Fibroblast of lung (primary cell): ENCODE results near the gene LDLRAD1. TPM values are rescaled to one million over a fixed set of nuclear protein-coding genes. Genes with fewer than 3 reads are reported as not detected.
"Not testable (repeated sequence)": the region's sequence is repeated elsewhere in the genome, so short reads cannot be mapped to it uniquely, and the experiment has no call there.

Experiments used
- DNase-seq, 2 donors: peaks; one replicate each; pipeline versions ENCODE4 v3.0.0 to v3.0.0-alpha.2; 2010; ENCODE audit warnings: low read depth in 2 of 2
- H2AFZ ChIP-seq: 2 replicates; pipeline ENCODE4 v1.5.1; 2012; ENCODE audit warnings: low read length, control low read depth, inconsistent platforms
- H3K27ac ChIP-seq: 2 replicates; pipeline ENCODE4 v1.5.1; 2011; ENCODE audit warnings: low read length, control low read depth; ENCODE audit not compliant: insufficient read depth
- H3K27me3 ChIP-seq: 2 replicates; pipeline ENCODE4 v1.5.1; 2011; ENCODE audit warnings: mild to moderate bottlenecking, low read length; ENCODE audit not compliant: control insufficient read depth, insufficient read depth
- H3K36me3 ChIP-seq: 2 replicates; pipeline ENCODE4 v1.5.1; 2011; ENCODE audit warnings: low read length; ENCODE audit not compliant: control insufficient read depth, insufficient read depth
- H3K4me1 ChIP-seq: 2 replicates; pipeline ENCODE4 v1.5.1; 2011; ENCODE audit warnings: low read length; ENCODE audit not compliant: control insufficient read depth, insufficient read depth; ENCODE audit errors: extremely low read depth
- H3K4me2 ChIP-seq: 2 replicates; pipeline ENCODE4 v1.5.1; 2011; ENCODE audit warnings: low read length, control low read depth; ENCODE audit not compliant: insufficient read depth; ENCODE audit errors: extremely low read depth
- H3K4me3 ChIP-seq, 4 experiments: fragments of 200-600 bp in 1 of 4; sonication (generic) in 1 of 4; replicated peaks in 1 of 4; 2 replicates each; pipeline ENCODE4 v1.5.1; 2011 to 2016; ENCODE audit warnings: low read length in 4 of 4, low read depth in 3 of 4, mild to moderate bottlenecking in 3 of 4, control low read depth in 2 of 4, inconsistent platforms in 1 of 4, mixed read lengths in 1 of 4; ENCODE audit not compliant: insufficient read depth in 1 of 4; ENCODE audit errors: control extremely low read depth in 1 of 4
- H3K79me2 ChIP-seq: 2 replicates; pipeline ENCODE4 v1.5.1; 2012; ENCODE audit warnings: mild to moderate bottlenecking, low read length, inconsistent platforms; ENCODE audit not compliant: control insufficient read depth, insufficient read depth
- H3K9ac ChIP-seq: 2 replicates; pipeline ENCODE4 v1.5.1; 2011; ENCODE audit warnings: mild to moderate bottlenecking, low read length, control low read depth; ENCODE audit not compliant: insufficient read depth
- H3K9me3 ChIP-seq: 2 replicates; pipeline ENCODE4 v1.5.1; 2012; ENCODE audit warnings: low read depth, low read length; ENCODE audit not compliant: control insufficient read depth, insufficient read depth
- H4K20me1 ChIP-seq: 2 replicates; pipeline ENCODE4 v1.5.1; 2011; ENCODE audit warnings: low read length; ENCODE audit not compliant: control insufficient read depth, insufficient read depth; ENCODE audit errors: extremely low read depth
- CTCF ChIP-seq, 2 donors: IDR thresholded peaks in 1 of 2; conservative IDR thresholded peaks in 1 of 2; 1 replicate in 1 of 2; 2 replicates in 1 of 2; pipeline ENCODE4 v1.5.1; 2011 to 2012; ENCODE audit warnings: low read length in 2 of 2, control low read depth in 1 of 2, inconsistent platforms in 1 of 2, low read depth in 1 of 2, mild to moderate bottlenecking in 1 of 2
- EZH2 ChIP-seq: IDR thresholded peaks from 2 replicates; pipeline ENCODE4 v1.5.1; 2012; ENCODE audit warnings: low read length, control low read depth, mild to moderate bottlenecking; ENCODE audit errors: missing control alignments
- polyA plus RNA-seq, 2 donors: library from polyadenylated mRNA; depleted of rRNA in 1 of 2; stranded (reverse) in 1 of 2; unstranded in 1 of 2; fragments of >200 nt; gene quantifications; 2 replicates each; pipeline ENCODE4 v1.2.1, GENCODE V29; 2011 to 2012; ENCODE audit warnings: missing spikeins in 1 of 2
- total RNA-seq: library from RNA; depleted of rRNA; stranded (reverse); fragments of >200 nt; gene quantifications from 2 replicates; pipeline ENCODE4 v1.2.1, GENCODE V29; 2014

The LDLRAD1 gene
- total and polyA plus RNA-seq, 2 donors (not counting 1 experiment from before 2014, with no cell fraction given) = not detected

GRCh38 chr1:53971718-53972117, 46.3 kb downstream of the LDLRAD1 start:
- peak in 1 of 2 donors; percentile 62 for DNase-seq
- H3K9ac ChIP-seq = no peak overlapping the region
- H3K4me2 ChIP-seq = no peak overlapping the region

GRCh38 chr1:53969323-53969722, 48.7 kb downstream of the LDLRAD1 start:
- not testable (repeated sequence) for H3K79me2 ChIP-seq, H3K4me1 ChIP-seq, H3K27me3 ChIP-seq, H3K9me3 ChIP-seq, DNase-seq, H3K36me3 ChIP-seq, H3K27ac ChIP-seq, H3K9ac ChIP-seq, H2AFZ ChIP-seq, H3K4me3 ChIP-seq, H4K20me1 ChIP-seq, H3K4me2 ChIP-seq

More at GRCh38 chr1:53971718-53972117, 46.3 kb downstream of the LDLRAD1 start:
- H3K4me1 ChIP-seq = no peaks in the 10 kb centered on the region
- H2AFZ ChIP-seq = no peak overlapping the region
- no peak overlapping the region for H3K27ac ChIP-seq
- no peak for TF ChIP-seq EZH2
- no peak for TF ChIP-seq CTCF (conservative IDR thresholded peaks at IDR 0.05 in 1 of 2, IDR thresholded peaks at IDR 0.05 in 1 of 2; ENCODE audit: low read depth in 1 of 2, low read length in 2 of 2)
- H4K20me1 ChIP-seq = no peaks in the 10 kb centered on the region
- peaks cover 2% of the 10 kb centered on the region for H3K36me3 ChIP-seq
- H3K9me3 ChIP-seq = no peaks in the 10 kb centered on the region
- H3K27me3 ChIP-seq = no peaks in the 10 kb centered on the region
- no peaks in the 10 kb centered on the region for H3K79me2 ChIP-seq
- H3K4me3 ChIP-seq = no peak overlapping the region

DNA sequence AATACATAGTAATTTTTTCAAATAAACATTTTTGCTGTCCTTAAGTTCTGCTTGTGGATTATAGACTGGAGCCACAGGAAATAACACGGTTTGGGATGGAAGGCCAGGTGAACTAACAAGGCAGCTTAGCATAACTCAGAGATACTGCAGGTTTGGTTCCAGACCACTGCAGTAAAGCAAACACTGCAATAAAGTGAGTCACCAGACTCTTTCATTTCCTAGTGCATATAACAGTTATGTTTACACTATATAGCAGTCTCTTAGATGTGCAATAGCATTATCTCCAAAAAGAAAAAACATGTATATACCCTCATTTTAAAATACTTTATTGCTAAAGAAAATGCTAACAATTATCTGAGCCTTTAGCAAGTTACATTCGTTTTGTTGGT, 49.9 kb downstream of the LDLRAD1 start:
- Histone ChIP-seq H4K20me1 (no peaks in the 10 kb centered on the region), H3K27ac (no peak overlapping the region), H3K4me2 (no peak overlapping the region), H3K4me3 (no peak overlapping the region), H3K36me3 (peaks cover 5% of the 10 kb centered on the region), H3K4me1 (no peaks in the 10 kb centered on the region), H3K79me2 (no peaks in the 10 kb centered on the region), H3K9me3 (no peaks in the 10 kb centered on the region), H2AFZ (no peak overlapping the region), H3K27me3 (no peaks in the 10 kb centered on the region), H3K9ac (no peak overlapping the region)
- DNase-seq = peak; percentile 24 to 31
- TF ChIP-seq CTCF (conservative IDR thresholded peaks at IDR 0.05 in 1 of 2, IDR thresholded peaks at IDR 0.05 in 1 of 2; ENCODE audit: low read depth in 1 of 2, low read length in 2 of 2) (no peak), EZH2 (no peak)
